HG03095 (cell line): Measurements from ENCODE around the gene MCL1.

Experiments used
- ATAC-seq: cut with Tn5 transposase; IDR thresholded peaks from one replicate; pipeline ENCODE4 v1.9.1; 2021; ENCODE audit warnings: moderate library complexity; ENCODE audit not compliant: unreplicated experiment

MCL1 gene

GRCh38 chr1:150544204-150544603, 35.2 kb downstream of the MCL1 start:
- no peak for ATAC-seq

DNA sequence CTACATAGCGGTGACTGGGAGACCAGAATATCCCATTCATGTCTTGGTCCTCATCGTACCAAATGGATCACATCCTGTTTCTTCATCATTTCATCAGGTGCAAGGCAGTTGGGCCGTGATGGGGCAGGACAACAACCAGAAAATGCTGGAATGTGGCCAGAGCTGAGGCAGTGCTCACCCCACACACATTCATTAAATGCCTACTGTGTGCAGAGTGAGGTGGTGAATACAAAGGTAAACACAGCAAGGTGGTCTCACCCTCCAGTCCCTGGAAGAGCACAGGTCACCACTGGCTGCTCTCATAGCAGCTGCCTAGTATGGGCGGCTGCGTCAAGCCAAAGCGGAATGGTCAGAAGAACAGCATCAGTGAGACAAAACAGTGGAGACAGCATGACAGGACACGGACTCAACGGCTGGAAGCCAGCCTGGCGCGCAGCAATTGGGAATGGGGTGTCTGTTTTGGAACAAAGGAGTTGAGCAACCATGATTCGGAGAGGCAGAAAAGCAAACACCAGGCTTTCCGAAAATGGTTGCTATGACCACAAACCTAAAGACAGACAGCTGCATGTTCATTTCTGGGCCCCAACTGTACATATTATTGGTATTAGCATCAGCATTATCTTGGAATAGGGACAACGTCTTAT, 35.8 kb downstream of the MCL1 start:
- no peak for ATAC-seq

- no peak for ATAC-seq
These were observed 41.4 kb downstream of the MCL1 start for GRCh38 chr1:150537732-150538684.

- ATAC-seq, result no peak
These were observed 42.3 kb downstream of the MCL1 start for GRCh38 chr1:150536836-150537731.

DNA sequence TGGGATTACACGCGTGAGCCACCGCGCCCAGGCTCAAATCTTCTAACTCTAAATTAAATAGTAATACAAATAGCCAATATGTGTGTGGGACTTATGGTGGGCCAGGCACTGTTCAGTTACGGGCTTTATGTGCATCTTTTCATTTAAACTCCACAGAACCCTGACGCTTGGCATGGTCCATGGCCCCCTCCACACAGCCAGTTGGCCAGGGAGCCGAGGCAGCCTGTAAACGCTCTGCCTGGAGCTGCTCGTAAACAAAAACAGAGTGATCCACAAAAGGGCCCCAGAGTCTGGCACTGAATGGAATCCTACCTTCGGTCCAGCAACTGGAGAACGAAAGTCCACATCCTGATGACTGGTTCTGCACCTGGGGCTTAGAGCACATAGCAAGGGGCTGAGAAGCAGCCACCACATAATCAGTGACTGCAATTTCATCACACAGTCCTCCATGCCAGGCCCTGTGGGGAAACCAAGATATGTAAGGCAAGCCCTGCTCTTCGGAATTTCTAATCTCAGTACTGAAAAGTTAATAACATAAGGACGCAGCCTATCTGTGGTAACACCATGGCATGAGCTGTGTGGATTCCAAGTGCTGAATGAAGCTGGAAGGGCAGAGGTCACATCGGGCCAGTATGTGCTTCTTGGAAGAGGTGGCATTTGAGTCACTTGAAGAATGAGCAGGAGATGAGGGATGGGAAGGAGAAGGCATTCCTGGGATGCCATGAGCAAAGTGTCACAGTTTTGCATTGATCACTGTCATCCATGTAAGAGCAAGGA, 43.7 kb downstream of the MCL1 start:
- ATAC-seq, result no peak

DNA sequence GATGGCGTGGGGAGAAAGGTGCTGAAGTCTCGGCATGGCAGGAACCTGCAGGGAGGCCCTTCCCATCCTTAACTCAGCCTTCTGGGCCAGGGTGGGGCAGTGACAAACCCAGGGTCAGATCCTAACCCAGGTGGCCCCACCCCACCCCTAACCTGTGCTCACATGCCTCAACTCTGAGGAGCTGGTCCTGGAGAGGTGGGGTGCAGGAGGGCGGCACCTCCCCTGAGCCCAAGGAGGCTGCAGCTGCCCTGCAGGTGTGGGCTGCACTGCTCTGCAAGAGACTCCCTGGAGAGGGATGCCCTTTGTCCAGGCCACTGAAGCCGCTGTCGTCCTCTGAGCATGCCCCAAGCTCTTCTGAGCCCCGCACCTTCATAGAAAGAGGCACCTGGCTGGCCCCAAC, 45.4 kb downstream of the MCL1 start:
- no peak for ATAC-seq

GRCh38 chr1:150532860-150533259, 46.5 kb downstream of the MCL1 start:
- ATAC-seq, result no peak

DNA sequence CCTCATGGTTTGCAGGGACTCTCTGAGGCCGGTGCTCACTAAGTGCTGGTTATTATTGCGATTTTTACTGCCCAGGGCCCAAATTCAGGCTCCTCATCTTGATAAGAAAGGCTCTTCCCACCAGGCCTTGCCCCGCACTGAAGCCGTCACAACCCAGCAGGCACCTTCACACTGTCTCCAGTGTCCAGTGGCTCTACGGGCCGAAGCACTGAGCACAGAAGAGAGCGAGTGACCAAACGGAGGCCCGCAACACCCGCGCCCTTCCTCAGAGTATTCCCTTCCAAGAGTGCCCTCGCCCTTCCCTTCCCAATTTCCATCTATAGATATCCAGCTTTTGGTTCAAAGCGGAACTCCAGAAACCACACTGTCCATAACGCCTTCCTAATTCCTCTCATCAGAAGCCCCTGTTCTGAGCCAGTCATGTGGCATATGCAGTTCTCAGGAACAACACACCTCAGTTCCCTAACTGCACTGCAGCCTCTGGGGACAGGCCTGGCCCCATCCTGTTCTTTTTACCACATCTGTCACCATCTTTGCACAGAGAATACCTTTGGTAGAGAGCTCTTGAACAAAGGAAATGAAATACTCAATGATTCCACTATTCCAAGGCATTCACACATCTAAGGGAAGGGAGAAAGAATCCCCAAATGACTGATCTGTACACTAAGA, 48.8 kb downstream of the MCL1 start:
- ATAC-seq, result no peak

GRCh38 chr1:150529017-150529416, 50.4 kb downstream of the MCL1 start:
- ATAC-seq, result no peak

DNA sequence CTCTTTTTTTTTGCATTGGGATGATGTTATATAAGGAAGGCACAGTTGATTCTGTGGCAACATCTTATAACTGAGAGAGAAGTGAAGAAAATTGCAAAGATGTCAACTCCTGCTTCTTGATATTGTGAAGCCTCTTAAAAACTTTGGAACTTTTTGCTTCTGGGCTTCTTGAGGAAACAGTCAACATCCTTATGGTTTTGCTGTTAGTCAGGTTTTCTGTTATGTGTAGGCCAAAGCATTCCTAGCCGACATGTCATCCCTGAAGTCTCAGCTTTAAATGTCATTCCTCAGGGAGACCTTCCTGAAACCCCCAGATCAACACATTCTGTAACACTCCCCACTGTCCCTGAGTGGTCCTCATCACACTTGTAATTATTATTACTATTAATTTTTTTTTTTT, 51.2 kb downstream of the MCL1 start:
- ATAC-seq, result no peak

- ATAC-seq, result no peak
These were observed 54.1 kb downstream of the MCL1 start for GRCh38 chr1:150525348-150525747.
